Activated T-cell treated with anti-CD3 and anti-CD28 coated beads, Interleukin-2, amount 50 U/mL, for 4 hours (primary cell): ENCODE measurements around the gene S100A11. TPM values are rescaled to one million over a fixed set of nuclear protein-coding genes. Genes with fewer than 3 reads are reported as not detected.

Experiments
- ATAC-seq, 2 donors: fragments of 200-7000 bp; cut with Tn5 transposase; one replicate each; pipeline ENCODE4 v1.10.0; 2021
- DNase-seq: peaks from one replicate; pipeline ENCODE4 v3.0.0-alpha.2; 2020
- H3K27me3 Mint-ChIP-seq: one replicate; pipeline ENCODE4 v1.8.0; 2021; ENCODE audit warnings: low read depth, mixed read lengths
- H3K36me3 Mint-ChIP-seq: one replicate; pipeline ENCODE4 v1.8.0; 2022; ENCODE audit warnings: mixed read lengths; ENCODE audit not compliant: insufficient read depth
- H3K4me1 Mint-ChIP-seq: one replicate; pipeline ENCODE4 v1.8.0; 2021; ENCODE audit warnings: low read depth, mixed read lengths
- H3K4me3 Mint-ChIP-seq: one replicate; pipeline ENCODE4 v1.8.0; 2021; ENCODE audit warnings: mild to moderate bottlenecking, moderate library complexity, mixed read lengths
- H3K9me3 Mint-ChIP-seq: one replicate; pipeline ENCODE4 v1.8.0; 2021; ENCODE audit warnings: mixed read lengths
- total RNA-seq, 3 donors: library from RNA; stranded (reverse); gene quantifications; one replicate each; pipeline ENCODE4 v1.2.1, GENCODE V29; 2021

Gene S100A11
- total RNA-seq, 3 donors from 2014 or later, result 89.0 to 139 (median 121) TPM

DNA sequence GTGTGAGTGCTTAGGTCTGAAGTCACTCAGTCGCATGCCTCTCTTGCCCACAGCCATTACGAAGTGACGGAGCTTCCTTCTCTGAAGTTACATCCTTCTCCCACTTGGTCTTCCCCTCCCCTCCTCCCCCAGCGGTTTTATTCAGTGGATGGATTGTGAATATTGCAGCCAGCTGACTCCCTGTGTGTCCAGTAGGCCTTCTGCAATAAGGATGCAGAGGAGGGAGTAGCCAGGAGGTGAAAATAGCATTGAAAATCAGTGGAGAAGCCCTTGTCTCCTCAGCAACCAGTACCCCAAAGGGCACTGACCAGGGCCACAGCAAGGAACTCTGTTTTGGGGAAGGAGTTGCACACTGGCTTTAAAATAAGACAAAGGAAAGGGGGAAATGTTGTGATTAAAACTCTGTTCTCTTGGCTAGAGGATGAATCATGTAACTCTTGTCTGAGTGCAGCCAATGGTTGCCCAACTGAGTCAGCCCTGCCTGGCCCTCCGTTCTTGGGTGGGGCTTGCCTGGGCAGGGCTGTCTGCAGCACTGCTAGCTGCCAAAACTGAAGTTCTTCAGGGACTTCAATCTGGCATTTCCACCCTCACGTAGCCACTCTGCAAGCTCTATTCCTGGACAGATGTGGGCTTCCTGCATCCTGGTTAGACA lies 47.5 kb downstream of the S100A11 start:
- ATAC-seq (peak; percentile 53 to 54), DNase-seq (peak; percentile 33)
- H3K9me3 Mint-ChIP-seq, result no peaks in the 10 kb centered on the region
- H3K4me3 Mint-ChIP-seq, result peak overlapping the region; percentile 37
- no peaks in the 10 kb centered on the region for H3K27me3 Mint-ChIP-seq
- peaks cover 18% of the 10 kb centered on the region for H3K36me3 Mint-ChIP-seq
- peaks cover 76% of the 10 kb centered on the region for H3K4me1 Mint-ChIP-seq

DNA sequence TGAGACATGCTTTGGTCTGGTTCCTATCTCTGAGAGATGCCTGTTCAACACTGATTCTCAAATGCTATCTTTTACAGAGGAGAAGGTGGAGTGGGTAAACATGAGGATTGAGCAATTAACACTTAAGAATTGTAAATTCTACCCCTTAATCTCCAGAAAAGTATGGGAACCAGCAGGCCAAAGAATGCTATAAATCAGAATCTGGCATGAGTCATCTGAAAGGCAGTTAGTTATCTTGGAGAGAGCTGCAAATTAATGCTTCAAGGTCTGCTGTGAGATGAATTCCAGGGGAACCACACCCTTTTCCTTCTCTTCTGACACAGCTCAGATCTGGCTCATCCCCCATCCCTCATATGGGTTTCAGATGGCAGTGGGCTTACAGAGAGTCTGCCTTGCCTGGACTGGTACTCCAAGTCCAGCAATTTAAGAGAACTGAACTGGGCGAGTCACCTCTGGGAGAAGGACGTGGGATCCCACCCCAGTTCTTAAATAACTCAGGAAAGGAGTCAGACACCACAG lies 48.3 kb downstream of the S100A11 start:
- no peaks in the 10 kb centered on the region for H3K27me3 Mint-ChIP-seq
- no peak for ATAC-seq
- no peaks in the 10 kb centered on the region for H3K9me3 Mint-ChIP-seq
- no peak for DNase-seq
- peaks cover 84% of the 10 kb centered on the region for H3K4me1 Mint-ChIP-seq
- H3K36me3 Mint-ChIP-seq, result peaks cover 22% of the 10 kb centered on the region
- H3K4me3 Mint-ChIP-seq, result no peak overlapping the region

DNA sequence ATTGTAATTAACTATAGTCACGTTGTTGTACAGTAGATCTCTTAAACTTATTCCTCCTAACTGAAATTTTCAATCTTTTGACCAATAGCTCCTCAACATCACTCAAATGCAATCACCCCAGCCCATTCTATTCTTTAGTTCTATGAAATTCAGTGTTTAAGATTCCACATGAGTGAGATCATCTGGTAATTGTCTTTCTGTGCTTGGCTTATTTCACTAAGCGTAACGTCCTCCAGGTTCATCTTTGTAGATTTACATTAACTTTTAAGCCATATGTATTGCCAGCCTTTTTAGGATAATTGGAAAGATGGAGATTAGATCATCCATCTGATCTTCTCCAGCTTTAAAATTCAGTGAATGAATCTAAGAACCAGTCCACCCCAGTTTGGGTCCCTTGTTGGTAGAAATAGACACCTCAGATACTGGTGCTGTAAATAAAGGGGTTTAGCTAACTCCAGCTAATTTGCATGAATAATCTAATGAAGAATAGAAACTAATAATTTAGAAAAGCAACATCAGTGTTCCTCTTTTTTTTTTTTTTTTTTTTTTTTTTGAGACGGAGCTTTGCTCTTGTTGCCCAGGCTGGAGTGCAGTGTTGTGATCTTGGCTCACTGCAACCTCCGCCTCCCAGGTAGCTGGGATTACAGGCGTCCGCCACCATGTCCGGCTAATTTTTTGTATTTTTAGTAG lies 50.2 kb downstream of the S100A11 start:
- no peak for DNase-seq
- Mint-ChIP-seq H3K27me3 (no peaks in the 10 kb centered on the region), H3K4me3 (no peak overlapping the region), H3K9me3 (no peaks in the 10 kb centered on the region), H3K4me1 (peaks cover 72% of the 10 kb centered on the region), H3K36me3 (peaks cover 34% of the 10 kb centered on the region)
- no peak for ATAC-seq

GRCh38 chr1:151985768-151986167 lies 51.0 kb downstream of the S100A11 start:
- peaks cover 41% of the 10 kb centered on the region for H3K36me3 Mint-ChIP-seq
- ATAC-seq (no peak), DNase-seq (no peak)
- H3K4me3 Mint-ChIP-seq, result no peak overlapping the region
- H3K9me3 Mint-ChIP-seq, result no peaks in the 10 kb centered on the region
- H3K4me1 Mint-ChIP-seq, result peaks cover 64% of the 10 kb centered on the region
- H3K27me3 Mint-ChIP-seq, result no peaks in the 10 kb centered on the region

GRCh38 chr1:151985270-151985669 lies 51.5 kb downstream of the S100A11 start:
- Mint-ChIP-seq H3K27me3 (no peaks in the 10 kb centered on the region), H3K9me3 (no peaks in the 10 kb centered on the region), H3K4me3 (no peak overlapping the region), H3K36me3 (peaks cover 43% of the 10 kb centered on the region), H3K4me1 (peaks cover 59% of the 10 kb centered on the region)
- DNase-seq, result no peak
- ATAC-seq, result no peak

DNA sequence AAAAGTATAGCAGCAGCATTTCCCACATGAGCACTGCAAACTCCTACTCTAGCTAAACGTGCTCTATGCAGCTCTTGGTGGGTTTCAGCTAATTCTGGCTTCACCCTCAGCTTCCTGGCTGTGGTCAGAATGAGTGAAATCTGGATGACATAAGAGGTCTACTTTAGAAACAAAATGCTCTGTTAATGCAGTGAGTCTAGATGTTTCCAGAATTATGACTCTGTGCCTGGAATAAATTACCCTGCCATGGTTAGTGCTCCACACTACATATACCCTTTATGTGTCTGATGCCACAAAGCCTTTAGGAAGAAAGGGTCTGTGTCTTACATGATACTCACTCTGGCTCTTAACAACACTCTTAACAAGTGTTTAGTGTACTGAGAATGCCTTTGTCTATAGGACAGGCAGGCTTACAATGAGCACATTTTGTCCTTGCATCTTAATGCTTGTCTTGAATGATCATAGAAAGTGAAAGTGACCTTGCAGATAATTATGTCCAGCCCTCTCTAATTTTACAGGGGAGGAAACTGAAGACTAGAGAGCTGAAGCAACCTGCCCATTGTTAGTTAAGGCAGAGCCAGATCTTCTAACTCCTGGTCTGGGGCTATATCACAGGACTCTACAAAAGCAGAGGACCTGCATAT lies 52.4 kb downstream of the S100A11 start:
- H3K9me3 Mint-ChIP-seq, result no peaks in the 10 kb centered on the region
- peaks cover 50% of the 10 kb centered on the region for H3K4me1 Mint-ChIP-seq
- DNase-seq, result no peak
- ATAC-seq, result peak; percentile 92 to 95
- H3K27me3 Mint-ChIP-seq, result no peaks in the 10 kb centered on the region
- peak overlapping the region; percentile 47 for H3K4me3 Mint-ChIP-seq
- peaks cover 43% of the 10 kb centered on the region for H3K36me3 Mint-ChIP-seq

Other genes starting within 250 kb of the S100A11 start
- gene TDRKH, start 246.5 kb downstream of the S100A11 start, total RNA-seq, result 10 to 100 TPM in 2 of 3 donors, 1 to 10 TPM in 1; 9.6 to 10.4 (median 10.1) TPM
- under 1 TPM; 0.08 to 0.16 (median 0.16) TPM for gene LINGO4, start 231.6 kb downstream of the S100A11 start, total RNA-seq
- gene RORC, start 205.2 kb downstream of the S100A11 start, total RNA-seq, result 1 to 10 TPM; 1.1 to 5.1 (median 3.7) TPM
- under 1 TPM; 0.33 to 0.90 (median 0.87) TPM for gene C2CD4D, start 197.2 kb downstream of the S100A11 start, total RNA-seq
- not detected for gene THEM5, start 183.3 kb downstream of the S100A11 start, total RNA-seq
- gene THEM4, start 127.5 kb downstream of the S100A11 start, total RNA-seq, result 10 to 100 TPM; 23.2 to 29.1 (median 24.6) TPM
- 100 to 1,000 TPM in 2 of 3 donors, 10 to 100 TPM in 1; 92.6 to 113 (median 106) TPM for gene S100A10, start 43.1 kb downstream of the S100A11 start, total RNA-seq
- not detected for gene TCHHL1, start 52.1 kb upstream of the S100A11 start, total RNA-seq
- under 1 TPM in 2 of 3 donors, not detected in 1; 0.03 to 0.05 TPM for gene TCHH, start 78.4 kb upstream of the S100A11 start, total RNA-seq
- gene RPTN, start 122.2 kb upstream of the S100A11 start, total RNA-seq, result not detected
- gene HRNR, start 187.2 kb upstream of the S100A11 start, total RNA-seq, result not detected